ENCODE measurements around the gene SPTBN1.

The SPTBN1 gene

DNA sequence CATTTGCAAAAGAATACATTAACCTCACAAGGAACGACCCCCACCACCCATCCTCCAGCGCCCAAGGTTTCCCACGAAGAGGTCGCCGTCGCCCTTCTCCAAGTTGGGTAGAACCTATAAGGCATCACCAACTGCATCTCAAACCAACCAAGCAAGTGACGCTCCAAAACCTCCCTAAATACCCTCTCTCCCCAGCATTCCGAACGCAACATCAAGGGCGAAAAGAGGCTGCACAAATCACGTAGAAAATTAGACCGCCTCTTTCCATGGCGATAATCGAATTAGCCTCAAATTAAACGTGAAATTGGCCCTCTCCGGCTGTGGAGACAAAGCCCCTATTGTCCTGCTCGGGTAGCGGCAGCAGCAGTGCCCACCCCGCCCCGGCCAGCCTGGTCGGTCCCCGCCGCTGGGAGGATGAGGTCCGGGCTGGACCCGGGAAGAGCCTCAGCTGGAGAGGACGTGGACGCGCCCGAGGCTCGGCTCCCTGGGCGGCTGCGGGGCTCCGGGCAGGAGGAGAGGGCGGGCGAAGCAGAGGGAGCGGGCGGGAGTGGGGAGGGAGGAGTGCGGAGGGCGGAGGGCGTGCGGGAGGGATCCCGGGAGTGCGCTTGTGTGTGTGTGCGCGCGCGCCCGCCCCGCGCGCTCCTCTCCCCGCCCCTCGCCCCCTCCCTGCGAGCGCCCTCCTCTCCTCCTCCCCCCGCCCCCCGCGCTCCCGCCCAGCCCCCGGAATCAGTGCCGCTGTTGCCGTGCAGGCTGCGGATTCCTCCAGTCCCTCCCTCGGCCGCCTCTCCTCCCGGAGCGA lies at the start of gene SPTBN1:
Gene SPTBN1 (plus strand): TSS at position 765 of the 799 bp plus-strand sequence. CDS start 70,092 bp downstream, outside the sequence.
- peak; percentile 65 for DNase-seq

GRCh38 chr2:54407693-54408092 lies 48.4 kb upstream of the SPTBN1 start:
- DNase-seq, result no peak

DNA sequence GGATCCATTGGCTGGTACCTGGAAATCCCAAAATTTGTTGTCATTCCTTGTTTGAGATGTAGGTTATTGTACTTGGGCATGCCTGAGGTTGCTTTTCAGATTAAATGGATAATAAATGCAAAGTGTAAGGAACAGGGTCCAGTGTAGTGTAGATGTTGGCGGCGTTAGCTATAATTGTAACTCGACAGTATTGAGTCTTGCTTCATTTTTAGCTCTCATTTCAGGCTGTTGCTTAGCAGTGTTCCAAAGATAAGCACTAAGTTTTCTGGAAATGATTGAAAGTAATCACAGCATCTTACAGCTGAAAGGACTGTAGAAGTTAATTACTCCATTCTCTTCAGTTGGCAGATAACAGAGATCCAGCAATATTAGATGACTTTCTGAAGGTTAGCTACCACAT lies 47.8 kb upstream of the SPTBN1 start:
- DNase-seq, result no peak

DNA sequence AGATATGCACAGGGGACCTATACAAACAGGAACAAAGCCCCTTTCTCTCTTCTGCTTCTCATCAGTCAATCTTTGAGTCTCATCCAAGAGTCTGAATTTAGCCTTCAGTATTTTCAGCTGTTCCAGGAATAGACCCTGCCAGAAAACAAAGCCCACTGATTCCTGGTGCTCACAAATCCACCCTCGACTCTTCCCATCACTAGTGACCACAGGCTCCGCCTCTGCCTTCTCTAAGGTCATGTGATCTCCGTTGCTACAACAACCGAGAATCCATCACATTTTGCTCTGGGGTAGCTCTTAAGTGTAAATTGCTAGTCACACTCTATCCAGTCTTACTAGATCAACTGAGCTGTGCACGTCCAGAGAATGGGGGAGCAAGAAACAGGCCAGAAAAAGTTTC lies 46.4 kb upstream of the SPTBN1 start:
- no peak for DNase-seq

- no peak for DNase-seq
Observed at GRCh38 chr2:54411801-54412354, 44.2 kb upstream of the SPTBN1 start.

- no peak for DNase-seq
Observed at GRCh38 chr2:54416166-54416813, 39.8 kb upstream of the SPTBN1 start.

DNA sequence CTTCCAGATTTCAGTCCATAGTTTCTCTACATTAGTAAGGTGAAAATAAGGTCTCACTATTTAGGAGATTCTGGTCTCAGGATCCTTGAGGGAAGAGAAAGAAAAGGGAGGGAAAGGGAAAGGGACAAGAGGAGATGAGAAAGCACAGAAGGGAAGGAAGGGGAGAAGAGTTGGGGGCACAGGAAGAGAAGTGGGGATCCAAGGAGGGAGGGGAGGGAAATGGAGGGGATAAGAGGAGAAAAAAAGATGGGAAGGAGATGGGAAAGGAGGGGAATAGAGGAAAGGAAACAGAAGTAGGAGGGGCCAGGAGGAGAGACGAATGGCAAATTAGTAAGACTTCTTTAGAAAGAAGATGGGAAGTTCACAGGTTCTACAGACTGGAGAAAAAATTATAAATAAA lies 39.2 kb upstream of the SPTBN1 start:
- DNase-seq, result no peak

GRCh38 chr2:54417577-54417976 lies 38.5 kb upstream of the SPTBN1 start:
- DNase-seq, result no peak

DNA sequence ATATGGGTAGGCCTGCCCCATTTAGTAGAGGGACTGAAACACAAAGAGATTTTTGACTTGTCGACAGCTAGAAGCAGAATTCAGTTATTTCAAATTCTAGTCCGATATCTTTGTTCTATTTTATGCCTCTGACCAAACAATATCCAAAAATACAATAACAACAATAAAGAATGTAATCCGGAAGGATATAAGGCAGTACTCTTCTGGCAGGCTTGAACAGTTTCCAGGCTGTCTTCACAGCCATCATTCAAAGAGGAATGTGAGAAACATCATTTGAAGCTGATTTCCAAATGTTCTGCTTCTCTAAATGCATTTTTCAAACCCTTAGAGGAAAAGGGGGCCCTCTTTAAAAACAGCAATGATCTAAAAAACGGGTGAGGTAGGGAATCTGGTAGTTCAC lies 36.7 kb upstream of the SPTBN1 start:
- no peak for DNase-seq

GRCh38 chr2:54419855-54420523 lies 36.1 kb upstream of the SPTBN1 start:
- no peak for DNase-seq

- no peak for DNase-seq
Observed at GRCh38 chr2:54420524-54421172, 35.5 kb upstream of the SPTBN1 start.

- no peak for DNase-seq
Observed at GRCh38 chr2:54422072-54422581, 34.0 kb upstream of the SPTBN1 start.

- DNase-seq, result no peak
Observed at GRCh38 chr2:54423213-54423612, 32.9 kb upstream of the SPTBN1 start.

- DNase-seq, result no peak
Observed at GRCh38 chr2:54424555-54425163, 31.5 kb upstream of the SPTBN1 start.

DNA sequence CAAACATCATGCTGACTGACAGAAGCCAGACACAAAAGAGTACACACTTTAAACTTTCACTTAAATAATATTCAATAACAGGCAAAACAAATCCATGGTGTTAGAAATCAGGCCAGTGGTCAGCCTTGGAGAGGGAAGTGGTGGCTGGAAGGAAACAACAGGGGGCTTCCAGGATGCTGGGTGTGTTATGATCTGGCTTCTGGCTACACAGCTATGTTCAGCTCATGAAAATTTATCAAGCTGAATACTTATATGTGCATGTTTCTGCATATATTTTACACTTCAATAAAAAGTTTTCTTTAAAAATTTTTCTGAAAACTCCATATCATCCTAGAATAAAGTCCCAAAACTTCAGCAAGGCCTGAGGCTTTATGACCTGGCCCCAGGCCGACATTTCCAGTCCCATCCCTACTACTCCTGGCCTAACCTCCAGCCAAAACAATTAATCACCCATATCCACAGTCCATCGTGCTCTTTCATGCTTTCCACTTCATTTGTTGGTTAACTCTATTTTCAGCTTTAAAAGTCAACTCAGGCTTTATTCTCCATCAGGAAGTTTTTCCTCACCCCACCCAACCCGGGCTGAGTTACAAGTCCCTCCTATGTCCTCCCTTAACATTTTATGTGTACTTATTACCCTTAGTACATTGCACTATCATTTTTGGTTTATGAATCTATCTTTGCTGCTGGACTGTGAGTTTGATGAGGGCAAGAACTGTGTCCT lies 27.9 kb upstream of the SPTBN1 start:
- DNase-seq, result no peak

DNA sequence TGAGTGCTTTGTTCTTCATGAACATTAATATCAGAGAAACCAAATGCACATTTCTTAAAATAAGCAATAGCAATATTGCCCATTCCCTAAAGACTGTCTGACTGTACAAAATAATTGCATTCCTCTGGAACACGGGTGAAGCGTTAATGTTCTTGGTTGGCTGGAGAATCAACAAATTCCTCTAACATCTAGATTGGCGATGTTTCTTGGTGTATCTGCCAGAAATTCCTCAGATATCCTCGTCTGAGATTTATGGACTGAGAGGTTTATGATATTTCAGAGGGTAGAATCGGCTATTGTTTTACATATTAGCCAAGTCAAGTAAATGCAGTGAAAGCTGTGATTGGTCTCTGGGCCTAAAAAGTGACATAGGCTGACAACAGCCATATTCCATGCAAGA lies 27.1 kb upstream of the SPTBN1 start:
- DNase-seq, result no peak

GRCh38 chr2:54429811-54430551 lies 26.1 kb upstream of the SPTBN1 start:
- DNase-seq, result no peak

GRCh38 chr2:54430649-54431048 lies 25.5 kb upstream of the SPTBN1 start:
- no peak for DNase-seq

DNA sequence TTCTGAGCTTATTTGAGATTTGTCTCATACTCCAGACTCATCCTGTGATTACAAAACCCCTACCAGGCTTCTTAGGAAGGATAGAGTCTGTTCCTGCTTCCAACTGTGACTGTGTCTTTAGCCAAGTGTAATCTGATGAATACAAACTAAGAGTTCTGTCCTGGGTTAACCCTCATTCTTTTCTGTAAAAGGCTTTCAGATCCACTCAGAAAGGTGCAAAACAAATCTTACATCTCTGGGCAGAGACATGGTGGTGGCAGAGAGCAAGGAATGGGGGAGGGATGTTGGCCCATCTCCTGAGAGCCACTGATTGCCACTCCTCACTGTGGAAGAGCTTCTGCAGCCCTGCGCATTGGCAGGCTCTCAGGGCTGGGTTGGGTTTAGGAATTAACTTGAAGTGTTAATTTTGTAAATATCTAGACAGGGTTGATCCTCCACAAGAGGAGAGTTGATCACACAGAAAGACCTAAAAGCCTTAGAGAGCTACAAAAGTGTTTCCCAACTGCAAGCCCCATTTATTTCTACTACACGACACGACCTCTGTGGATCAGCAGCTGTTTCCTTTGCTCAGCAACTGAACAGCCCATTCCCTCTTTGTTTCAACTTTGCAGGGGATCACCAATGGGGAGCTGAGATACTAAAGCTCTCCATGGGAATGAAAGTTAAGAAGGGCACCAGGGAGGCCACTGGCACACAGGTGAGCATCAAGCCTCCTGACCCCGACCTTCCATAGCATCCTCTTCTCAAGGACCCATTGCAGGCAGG lies 23.7 kb upstream of the SPTBN1 start:
- DNase-seq, result no peak

- no peak for DNase-seq
Observed at GRCh38 chr2:54434229-54434628, 21.9 kb upstream of the SPTBN1 start.
